GM12891 (cell line): ENCODE data around the gene PTPRN2.

ENCODE experiments used
- POLR2A ChIP-seq: IDR thresholded peaks from 2 replicates; pipeline ENCODE4 v1.6.1; 2011; ENCODE audit warnings: low read depth, low read length, control low read depth
- POLR2AphosphoS5 ChIP-seq: IDR thresholded peaks from 2 replicates; pipeline ENCODE4 v1.6.1; 2011; ENCODE audit warnings: low read depth, low read length, control low read depth
- POU2F2 ChIP-seq: IDR thresholded peaks from 2 replicates; pipeline ENCODE4 v1.6.1; 2011; ENCODE audit warnings: low read depth, mild to moderate bottlenecking, control low read depth, low read length, moderate library complexity
- SPI1 ChIP-seq: IDR thresholded peaks from 2 replicates; pipeline ENCODE4 v1.6.1; 2011; ENCODE audit warnings: low read depth, low read length, control low read depth
- TAF1 ChIP-seq: IDR thresholded peaks from 2 replicates; pipeline ENCODE4 v1.6.1; 2011; ENCODE audit warnings: low read depth, low read length, control low read depth

- no peak for TF ChIP-seq TAF1
- no peak for TF ChIP-seq POLR2A
- TF ChIP-seq POU2F2, result no peak
- TF ChIP-seq POLR2AphosphoS5, result no peak
- no peak for TF ChIP-seq SPI1
Measured at GRCh38 chr7:157867685-157868305, 719.8 kb downstream of the PTPRN2 start.
